Type B pancreatic cell (in vitro differentiated cells): ENCODE measurements around the gene RPS21. TPM values are rescaled to one million over a fixed set of nuclear protein-coding genes. Genes with fewer than 3 reads are reported as not detected.

Experiments used
- DNase-seq: peaks from one replicate; pipeline ENCODE4 v3.0.0; 2021; ENCODE audit warnings: mixed read lengths; ENCODE audit not compliant: unreplicated experiment; ENCODE audit errors: extremely low spot score
- H3K27ac Mint-ChIP-seq: 2 replicates; pipeline ENCODE4 v1.8.0; 2021; ENCODE audit warnings: mild to moderate bottlenecking, mixed read lengths
- H3K27me3 Mint-ChIP-seq: 2 replicates; pipeline ENCODE4 v1.8.0; 2021; ENCODE audit warnings: mixed read lengths
- H3K36me3 Mint-ChIP-seq: 2 replicates; pipeline ENCODE4 v1.8.0; 2021; ENCODE audit warnings: mixed read lengths
- H3K4me1 Mint-ChIP-seq: one replicate; pipeline ENCODE4 v1.8.0; 2021; ENCODE audit warnings: mixed read lengths; ENCODE audit not compliant: unreplicated experiment
- H3K4me3 Mint-ChIP-seq: 2 replicates; pipeline ENCODE4 v1.8.0; 2021; ENCODE audit warnings: mild to moderate bottlenecking, mixed read lengths
- H3K9me3 Mint-ChIP-seq: 2 replicates; pipeline ENCODE4 v1.8.0; 2021; ENCODE audit warnings: mixed read lengths
- total RNA-seq: library from RNA; stranded (reverse); gene quantifications from 2 replicates; pipeline ENCODE4 v1.2.1, GENCODE V29; 2021; ENCODE audit warnings: low replicate concordance
- TF ChIP-seq, protein P1 (sequence below): fragments of 200-600 bp; sonication (generic); conservative IDR thresholded peaks from 2 replicates; pipeline ENCODE4 v1.5.0; 2021; ENCODE audit warnings: antibody characterized with exemption, mild to moderate bottlenecking

RPS21 gene
- total RNA-seq, 1 donor from 2014 or later, result 1,432 TPM

DNA sequence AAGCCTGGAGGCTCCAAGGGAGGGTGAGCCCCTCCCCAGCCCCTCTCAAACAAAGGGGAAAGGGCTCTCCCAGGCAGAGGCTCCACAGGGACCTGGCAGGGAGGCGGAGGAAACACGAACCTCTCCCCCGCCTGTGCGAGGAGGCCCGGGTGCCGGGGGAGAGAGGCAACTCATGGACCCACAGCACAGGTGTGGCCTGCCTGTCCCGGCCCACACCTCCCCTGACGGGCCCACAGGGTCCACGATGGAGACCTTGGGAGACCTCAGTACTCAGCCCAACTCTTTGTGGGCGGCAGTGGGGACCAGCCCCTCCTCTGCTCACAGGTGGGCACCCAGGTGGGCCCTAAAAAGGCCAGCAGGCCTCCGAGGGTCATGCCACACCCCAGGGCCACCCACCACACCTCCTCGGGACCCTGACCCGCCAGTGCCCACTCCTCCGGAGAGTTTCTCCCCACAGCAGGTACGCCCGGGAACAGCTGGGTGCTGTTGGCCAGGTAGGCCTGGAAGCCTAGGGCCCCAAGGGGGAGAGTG, 32.0 kb upstream of the RPS21 start:
- no peak for DNase-seq
- TF ChIP-seq, protein P1, sequence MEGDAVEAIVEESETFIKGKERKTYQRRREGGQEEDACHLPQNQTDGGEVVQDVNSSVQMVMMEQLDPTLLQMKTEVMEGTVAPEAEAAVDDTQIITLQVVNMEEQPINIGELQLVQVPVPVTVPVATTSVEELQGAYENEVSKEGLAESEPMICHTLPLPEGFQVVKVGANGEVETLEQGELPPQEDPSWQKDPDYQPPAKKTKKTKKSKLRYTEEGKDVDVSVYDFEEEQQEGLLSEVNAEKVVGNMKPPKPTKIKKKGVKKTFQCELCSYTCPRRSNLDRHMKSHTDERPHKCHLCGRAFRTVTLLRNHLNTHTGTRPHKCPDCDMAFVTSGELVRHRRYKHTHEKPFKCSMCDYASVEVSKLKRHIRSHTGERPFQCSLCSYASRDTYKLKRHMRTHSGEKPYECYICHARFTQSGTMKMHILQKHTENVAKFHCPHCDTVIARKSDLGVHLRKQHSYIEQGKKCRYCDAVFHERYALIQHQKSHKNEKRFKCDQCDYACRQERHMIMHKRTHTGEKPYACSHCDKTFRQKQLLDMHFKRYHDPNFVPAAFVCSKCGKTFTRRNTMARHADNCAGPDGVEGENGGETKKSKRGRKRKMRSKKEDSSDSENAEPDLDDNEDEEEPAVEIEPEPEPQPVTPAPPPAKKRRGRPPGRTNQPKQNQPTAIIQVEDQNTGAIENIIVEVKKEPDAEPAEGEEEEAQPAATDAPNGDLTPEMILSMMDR, result no peak
- Mint-ChIP-seq H3K4me3 (no peak overlapping the region), H3K27me3 (no peaks in the 10 kb centered on the region), H3K9me3 (no peaks in the 10 kb centered on the region), H3K4me1 (no peaks in the 10 kb centered on the region), H3K27ac (no peak overlapping the region), H3K36me3 (no peaks in the 10 kb centered on the region)

DNA sequence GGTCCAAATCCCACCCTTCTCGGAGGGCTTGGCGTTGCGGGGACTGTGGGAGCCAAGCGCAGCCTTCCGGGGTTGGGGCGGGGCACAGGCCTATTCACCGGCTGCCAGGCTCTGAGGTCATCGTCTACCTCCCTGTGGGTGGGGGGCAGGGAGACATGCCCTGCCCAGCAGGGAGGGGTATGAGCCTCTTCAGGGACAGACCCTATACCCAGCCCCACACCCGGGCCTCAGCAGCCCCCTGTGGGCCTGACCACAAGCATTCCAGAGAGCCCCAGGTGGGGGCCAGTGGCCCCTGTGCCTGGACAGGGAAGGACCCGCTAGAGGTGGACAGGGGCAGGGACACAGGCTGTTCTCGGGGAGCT, 31.4 kb upstream of the RPS21 start:
- Mint-ChIP-seq H3K9me3 (no peaks in the 10 kb centered on the region), H3K27ac (peak overlapping the region; percentile 78), H3K36me3 (no peaks in the 10 kb centered on the region), H3K27me3 (no peaks in the 10 kb centered on the region), H3K4me3 (no peak overlapping the region), H3K4me1 (no peaks in the 10 kb centered on the region)
- DNase-seq, result no peak
- TF ChIP-seq, protein P1, result no peak

DNA sequence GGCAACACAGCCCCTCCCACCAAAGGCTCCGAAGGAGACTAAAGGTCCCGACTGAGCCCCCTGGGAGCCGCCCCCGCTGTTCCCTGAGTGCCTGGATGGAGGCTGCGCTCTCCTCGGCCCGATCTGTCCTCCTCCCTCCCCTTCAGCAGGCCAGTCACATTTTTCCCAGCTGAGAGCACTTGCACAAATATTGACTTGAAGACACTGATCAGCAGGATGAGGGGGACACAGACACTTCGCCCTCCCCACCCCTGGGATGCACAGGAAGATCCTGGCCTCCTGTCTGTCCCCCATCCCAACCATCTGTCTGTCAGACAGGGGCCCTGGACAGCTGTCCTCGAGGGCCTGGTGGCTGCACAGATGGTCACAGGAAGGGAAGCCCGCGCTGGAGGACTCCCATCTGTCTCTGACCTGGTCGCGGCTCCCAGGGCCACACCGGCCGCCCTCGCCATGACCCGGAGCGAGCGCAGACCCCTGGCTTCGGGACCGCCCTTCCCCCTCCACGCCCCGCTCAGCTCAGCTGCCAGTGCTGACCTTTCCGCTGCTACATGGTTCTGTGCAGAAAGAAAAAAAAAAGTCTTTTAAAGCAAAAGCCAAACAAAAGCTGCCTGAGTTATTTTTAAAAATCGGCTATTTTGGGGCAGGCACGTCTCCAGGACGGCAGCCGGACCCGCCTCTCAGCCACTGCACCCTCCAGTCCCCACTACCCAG, 30.9 kb upstream of the RPS21 start:
- Mint-ChIP-seq H3K4me3 (no peak overlapping the region), H3K27me3 (no peaks in the 10 kb centered on the region), H3K36me3 (no peaks in the 10 kb centered on the region), H3K9me3 (no peaks in the 10 kb centered on the region), H3K4me1 (no peaks in the 10 kb centered on the region), H3K27ac (peak overlapping the region; percentile 78)
- DNase-seq, result no peak
- TF ChIP-seq, protein P1, result no peak

DNA sequence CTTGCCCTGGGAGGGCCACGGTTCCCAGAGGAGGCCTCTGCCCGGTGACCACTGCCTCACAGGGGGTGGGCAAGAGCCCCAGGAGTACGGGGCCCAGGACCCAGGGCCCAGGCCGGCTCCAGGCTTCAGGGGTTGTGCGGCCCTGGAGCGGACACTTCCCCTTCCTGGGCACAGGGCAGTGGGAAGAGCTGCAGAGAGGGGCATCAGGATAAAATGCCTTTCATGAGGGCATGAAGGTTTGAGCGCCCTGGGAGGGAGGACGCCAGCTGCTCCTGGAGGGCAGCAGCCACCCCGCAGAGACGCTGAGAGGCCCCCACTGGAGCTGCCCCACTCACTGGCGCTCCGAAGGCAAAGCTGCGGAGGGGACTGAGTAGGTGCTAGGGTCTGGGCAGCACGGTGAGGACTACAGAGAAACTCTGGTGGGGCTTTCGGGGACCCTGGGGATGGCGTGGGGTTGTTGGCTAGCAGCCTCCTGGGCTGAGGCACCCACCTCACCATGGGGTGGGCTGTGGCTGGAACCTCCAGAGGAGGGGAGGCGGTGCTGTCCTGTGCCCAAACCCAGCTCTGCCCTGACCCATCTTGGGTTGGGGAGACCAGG, 30.2 kb upstream of the RPS21 start:
- Mint-ChIP-seq H3K9me3 (no peaks in the 10 kb centered on the region), H3K27me3 (no peaks in the 10 kb centered on the region), H3K27ac (peak overlapping the region; percentile 78), H3K4me1 (no peaks in the 10 kb centered on the region), H3K4me3 (no peak overlapping the region), H3K36me3 (no peaks in the 10 kb centered on the region)
- TF ChIP-seq, protein P1, result no peak
- no peak for DNase-seq

DNA sequence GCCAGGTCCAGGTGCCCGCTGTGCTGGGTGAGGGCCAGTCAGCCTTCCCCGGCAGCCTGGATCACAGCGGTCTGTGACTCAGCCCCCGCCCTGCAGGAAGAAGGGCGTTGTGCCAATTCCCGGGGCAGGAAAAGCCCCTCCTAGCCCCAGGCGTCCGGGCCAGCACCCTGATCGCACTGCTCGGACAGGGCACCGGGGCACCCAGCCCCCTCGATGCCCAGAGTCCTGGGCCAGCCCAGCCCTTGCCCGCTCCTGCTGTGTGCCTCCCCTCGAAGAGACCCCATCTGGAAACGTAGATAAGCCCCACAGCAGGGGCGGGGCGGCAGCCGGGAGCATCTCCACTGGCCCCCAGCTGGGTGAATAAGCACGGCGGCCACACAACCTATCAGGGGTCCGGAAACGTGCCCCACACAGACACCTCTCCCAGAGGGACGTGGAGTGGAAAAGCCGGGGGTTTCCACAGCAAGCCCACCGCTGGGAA, 29.7 kb upstream of the RPS21 start:
- Mint-ChIP-seq H3K27ac (no peak overlapping the region), H3K27me3 (no peaks in the 10 kb centered on the region), H3K36me3 (no peaks in the 10 kb centered on the region), H3K4me3 (no peak overlapping the region), H3K4me1 (no peaks in the 10 kb centered on the region), H3K9me3 (no peaks in the 10 kb centered on the region)
- DNase-seq, result no peak
- TF ChIP-seq, protein P1, result no peak
